Glutamatergic neuron (in vitro differentiated cells): ENCODE results near the gene TUBB2B. TPM values are rescaled to one million over a fixed set of nuclear protein-coding genes. Genes with fewer than 3 reads are reported as not detected.
A peak's percentile ranks its signal among the peaks of the same experiment; 100 is the strongest.

Experiments
- DNase-seq: peaks from one replicate; pipeline ENCODE4 v3.0.0; 2022
- H3K27ac Mint-ChIP-seq: one replicate; pipeline ENCODE4 v1.8.0; 2020; ENCODE audit warnings: mild to moderate bottlenecking, mixed read lengths, inconsistent platforms; ENCODE audit not compliant: unreplicated experiment
- H3K27me3 Mint-ChIP-seq: one replicate; pipeline ENCODE4 v1.8.0; 2020; ENCODE audit warnings: mild to moderate bottlenecking, moderate library complexity, mixed read lengths, inconsistent platforms; ENCODE audit not compliant: unreplicated experiment
- H3K36me3 Mint-ChIP-seq: one replicate; pipeline ENCODE4 v1.8.0; 2020; ENCODE audit warnings: mild to moderate bottlenecking, mixed read lengths, inconsistent platforms; ENCODE audit not compliant: unreplicated experiment
- H3K4me1 Mint-ChIP-seq: one replicate; pipeline ENCODE4 v1.8.0; 2020; ENCODE audit warnings: mild to moderate bottlenecking, low read depth, mixed read lengths, inconsistent platforms; ENCODE audit not compliant: unreplicated experiment
- H3K4me3 Mint-ChIP-seq: one replicate; pipeline ENCODE4 v1.8.0; 2020; ENCODE audit warnings: mild to moderate bottlenecking, mixed read lengths, inconsistent platforms; ENCODE audit not compliant: unreplicated experiment
- H3K9me3 Mint-ChIP-seq: one replicate; pipeline ENCODE4 v1.8.0; 2020; ENCODE audit warnings: mild to moderate bottlenecking, moderate library complexity, mixed read lengths, inconsistent platforms; ENCODE audit not compliant: unreplicated experiment
- total RNA-seq: library from RNA; stranded (reverse); fragmentation: NEBNext Ultra II Directional; extraction: Animal tissue kit (Norgen Biotek cat#: 25700); gene quantifications from one replicate; pipeline ENCODE4 v1.2.1, GENCODE V29; 2021; ENCODE audit not compliant: unreplicated experiment
- TF ChIP-seq, protein P1 (sequence below): fragments of 200-600 bp; sonication (generic); IDR thresholded peaks from one replicate; pipeline ENCODE4 v1.5.0; 2021; ENCODE audit not compliant: partially characterized antibody, unreplicated experiment

Gene TUBB2B
- total RNA-seq, 1 donor from 2014 or later = 1,777 TPM

DNA sequence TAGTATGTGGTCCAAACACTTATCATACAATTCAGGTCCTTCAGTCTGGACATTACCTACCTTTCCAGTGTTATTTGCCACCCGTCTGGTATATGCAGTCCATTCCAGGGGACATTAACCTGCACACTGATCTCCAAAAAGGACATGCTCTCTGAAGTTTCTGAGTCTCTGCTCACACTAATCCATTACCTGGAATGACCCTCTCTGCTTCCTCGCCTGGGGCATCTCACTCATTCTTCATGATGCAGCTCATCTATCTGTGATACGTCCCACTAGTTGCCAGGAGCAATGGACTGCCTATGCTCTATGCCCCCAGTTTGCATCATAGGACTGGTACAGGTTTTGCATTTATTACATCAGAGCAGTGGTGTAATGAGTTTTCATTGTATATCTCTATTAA, 5.9 kb upstream of the TUBB2B start:
- peak overlapping the region; percentile 100 for H3K27ac Mint-ChIP-seq
- DNase-seq = no peak
- H3K36me3 Mint-ChIP-seq = peaks cover 6% of the 10 kb centered on the region
- H3K27me3 Mint-ChIP-seq = peaks cover 35% of the 10 kb centered on the region
- H3K4me3 Mint-ChIP-seq = peak overlapping the region; percentile 98
- peaks cover 34% of the 10 kb centered on the region for H3K9me3 Mint-ChIP-seq
- peaks cover 19% of the 10 kb centered on the region for H3K4me1 Mint-ChIP-seq
- TF ChIP-seq, protein P1, sequence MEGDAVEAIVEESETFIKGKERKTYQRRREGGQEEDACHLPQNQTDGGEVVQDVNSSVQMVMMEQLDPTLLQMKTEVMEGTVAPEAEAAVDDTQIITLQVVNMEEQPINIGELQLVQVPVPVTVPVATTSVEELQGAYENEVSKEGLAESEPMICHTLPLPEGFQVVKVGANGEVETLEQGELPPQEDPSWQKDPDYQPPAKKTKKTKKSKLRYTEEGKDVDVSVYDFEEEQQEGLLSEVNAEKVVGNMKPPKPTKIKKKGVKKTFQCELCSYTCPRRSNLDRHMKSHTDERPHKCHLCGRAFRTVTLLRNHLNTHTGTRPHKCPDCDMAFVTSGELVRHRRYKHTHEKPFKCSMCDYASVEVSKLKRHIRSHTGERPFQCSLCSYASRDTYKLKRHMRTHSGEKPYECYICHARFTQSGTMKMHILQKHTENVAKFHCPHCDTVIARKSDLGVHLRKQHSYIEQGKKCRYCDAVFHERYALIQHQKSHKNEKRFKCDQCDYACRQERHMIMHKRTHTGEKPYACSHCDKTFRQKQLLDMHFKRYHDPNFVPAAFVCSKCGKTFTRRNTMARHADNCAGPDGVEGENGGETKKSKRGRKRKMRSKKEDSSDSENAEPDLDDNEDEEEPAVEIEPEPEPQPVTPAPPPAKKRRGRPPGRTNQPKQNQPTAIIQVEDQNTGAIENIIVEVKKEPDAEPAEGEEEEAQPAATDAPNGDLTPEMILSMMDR = no peak

DNA sequence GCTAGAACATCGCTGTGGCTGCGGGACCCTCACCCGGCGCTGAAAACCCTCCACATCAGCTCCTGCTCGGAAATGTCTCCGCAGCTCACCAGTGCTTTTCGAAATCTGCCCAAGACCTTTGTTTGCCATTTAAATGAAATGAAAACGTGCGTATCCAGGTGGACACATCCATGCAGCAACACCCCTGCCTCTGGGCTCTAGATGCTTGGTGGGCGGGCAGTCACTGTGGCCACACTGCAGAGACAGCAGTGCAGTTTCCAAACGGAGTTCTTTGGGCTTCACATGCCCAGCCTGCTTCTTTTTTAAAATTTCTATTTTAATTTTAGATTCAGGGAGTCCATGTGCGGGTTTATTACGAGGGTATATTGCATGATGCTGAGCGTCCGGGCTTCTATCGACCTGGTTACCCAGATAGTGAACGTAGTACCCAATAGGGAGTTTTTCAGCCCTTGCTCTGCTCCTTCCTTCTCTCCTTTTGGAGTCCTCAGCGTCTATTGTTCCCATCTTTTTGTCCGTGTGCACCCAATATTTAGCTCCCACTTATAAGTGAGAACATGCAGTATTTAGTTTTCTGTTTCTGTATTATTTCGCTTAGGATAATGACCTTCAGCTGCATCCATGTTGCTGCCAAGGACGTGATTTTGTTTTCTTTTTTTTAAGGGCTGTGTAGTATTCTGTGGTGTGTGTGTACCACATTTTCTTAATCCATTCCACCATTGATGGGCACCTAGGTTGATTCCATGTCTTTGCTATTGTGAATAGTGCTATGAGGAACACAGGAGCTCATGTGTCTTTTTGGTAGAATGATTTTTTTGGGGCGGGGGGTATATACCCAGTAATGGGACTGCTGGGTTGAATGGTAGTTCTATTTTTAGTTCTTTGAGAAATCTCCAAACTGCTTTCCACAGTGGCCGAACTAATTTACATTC, 4.8 kb upstream of the TUBB2B start:
- TF ChIP-seq, protein P1 = no peak
- peaks cover 19% of the 10 kb centered on the region for H3K4me1 Mint-ChIP-seq
- peaks cover 6% of the 10 kb centered on the region for H3K36me3 Mint-ChIP-seq
- peak overlapping the region; percentile 98 for H3K4me3 Mint-ChIP-seq
- H3K27ac Mint-ChIP-seq = peak overlapping the region; percentile 100
- peak; percentile 47 for DNase-seq
- H3K27me3 Mint-ChIP-seq = peaks cover 38% of the 10 kb centered on the region
- peaks cover 39% of the 10 kb centered on the region for H3K9me3 Mint-ChIP-seq

DNA sequence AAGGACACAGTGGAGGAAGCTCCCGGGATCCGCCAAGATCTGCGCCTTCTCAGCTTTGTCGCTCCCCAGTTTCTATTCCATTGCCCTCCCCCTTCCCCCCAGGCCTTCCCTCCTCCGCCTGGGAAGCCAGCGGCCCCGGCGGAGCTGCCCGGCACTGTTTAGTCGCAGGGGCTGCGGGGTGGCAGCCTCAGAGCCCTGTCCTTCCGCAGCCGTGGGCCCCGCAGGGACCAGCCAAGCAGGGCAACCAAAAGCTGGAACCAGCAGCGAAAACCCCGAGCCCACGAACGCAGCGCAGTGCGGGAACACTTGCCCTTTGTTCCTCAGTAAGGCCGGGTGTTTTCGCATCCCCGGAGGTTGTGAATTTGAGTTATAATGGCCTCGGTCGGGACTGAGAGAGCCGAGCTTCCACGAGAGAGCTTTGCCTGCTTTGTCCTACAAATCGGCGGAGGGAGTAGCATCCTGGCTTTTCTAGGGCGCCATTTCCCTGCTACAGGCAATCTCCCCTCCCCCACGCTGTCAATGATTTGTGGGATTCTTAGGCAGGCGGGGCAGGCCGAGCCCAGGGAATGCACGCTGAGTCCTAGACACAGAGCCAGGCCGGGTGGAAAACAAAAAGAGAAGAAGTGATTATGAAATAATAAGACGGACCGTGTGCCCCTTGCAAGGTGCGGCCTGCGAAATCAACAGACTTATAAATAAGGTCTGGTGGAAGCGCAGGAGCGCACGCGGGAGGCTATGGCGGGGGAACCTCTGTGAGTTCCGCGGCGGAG, 4.0 kb upstream of the TUBB2B start:
- peak; percentile 86 for DNase-seq
- Mint-ChIP-seq H3K27me3 (peaks cover 41% of the 10 kb centered on the region), H3K4me3 (peak overlapping the region; percentile 98), H3K27ac (peak overlapping the region; percentile 100), H3K36me3 (peaks cover 6% of the 10 kb centered on the region), H3K4me1 (peaks cover 19% of the 10 kb centered on the region), H3K9me3 (peaks cover 41% of the 10 kb centered on the region)
- TF ChIP-seq, protein P1 = no peak

DNA sequence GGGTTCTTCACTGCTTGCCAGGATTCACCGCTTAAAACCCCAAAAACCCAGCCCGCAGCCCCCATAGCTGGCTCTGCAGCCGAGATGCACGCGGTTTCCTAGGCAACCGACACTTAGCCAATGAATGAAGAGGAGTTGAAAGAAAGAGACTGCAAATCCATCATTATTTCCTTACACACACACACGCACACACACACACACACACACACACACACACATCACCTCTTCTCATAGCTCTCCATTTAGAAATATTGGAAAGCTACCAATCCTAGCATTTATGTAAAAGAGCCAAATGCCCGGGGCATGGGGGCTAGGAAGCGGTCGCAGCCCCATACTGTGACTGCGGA, 3.4 kb upstream of the TUBB2B start:
- H3K36me3 Mint-ChIP-seq = peaks cover 10% of the 10 kb centered on the region
- DNase-seq = peak; percentile 76
- H3K27me3 Mint-ChIP-seq = peaks cover 44% of the 10 kb centered on the region
- TF ChIP-seq, protein P1 = no peak
- peak overlapping the region; percentile 98 for H3K4me3 Mint-ChIP-seq
- peak overlapping the region; percentile 100 for H3K27ac Mint-ChIP-seq
- H3K9me3 Mint-ChIP-seq = peaks cover 44% of the 10 kb centered on the region
- H3K4me1 Mint-ChIP-seq = peaks cover 19% of the 10 kb centered on the region
